Spleen (tissue), 11 donors: Measurements from ENCODE around the gene USP6NL. TPM values are rescaled to one million over a fixed set of nuclear protein-coding genes. Genes with fewer than 3 reads are reported as not detected.

Source experiments
- DNase-seq: peaks from one replicate; pipeline ENCODE4 v3.0.0-alpha.2; 2020
- H3K27ac ChIP-seq, 8 donors: fragments of 200-600 bp; sonication (generic) in 7 of 8; 1 replicate in 4 of 8; 2 replicates in 4 of 8; pipeline versions ENCODE4 v1.5.0 to v1.8.0; 2016 to 2021; ENCODE audit warnings: inconsistent platforms in 4 of 8, mild to moderate bottlenecking in 4 of 8, moderate library complexity in 1 of 8
- H3K27me3 ChIP-seq, 7 donors: fragments of 200-600 bp; sonication (generic) in 6 of 7; replicated peaks in 1 of 7; 1 replicate in 4 of 7; 2 replicates in 3 of 7; pipeline versions ENCODE4 v1.5.0 to v1.8.0; 2016 to 2021; ENCODE audit warnings: inconsistent platforms in 3 of 7, mild to moderate bottlenecking in 1 of 7
- H3K36me3 ChIP-seq, 6 donors: fragments of 200-600 bp; sonication (generic) in 5 of 6; 1 replicate in 4 of 6; 2 replicates in 2 of 6; pipeline versions ENCODE4 v1.5.0 to v1.8.0; 2016 to 2021; ENCODE audit warnings: inconsistent platforms in 2 of 6
- H3K4me1 ChIP-seq, 6 donors: fragments of 200-600 bp; sonication (generic) in 5 of 6; 1 replicate in 3 of 6; 2 replicates in 3 of 6; pipeline versions ENCODE4 v1.5.0 to v1.8.0; 2016 to 2021; ENCODE audit warnings: inconsistent platforms in 3 of 6
- H3K4me3 ChIP-seq, 8 donors: fragments of 200-600 bp; sonication (generic) in 7 of 8; 1 replicate in 4 of 8; 2 replicates in 4 of 8; pipeline versions ENCODE4 v1.5.0 to v1.8.0; 2016 to 2021; ENCODE audit warnings: inconsistent platforms in 4 of 8, mild to moderate bottlenecking in 4 of 8, moderate library complexity in 2 of 8
- H3K9me3 ChIP-seq, 8 donors: fragments of 200-600 bp; sonication (generic) in 7 of 8; 1 replicate in 4 of 8; 2 replicates in 4 of 8; pipeline versions ENCODE4 v1.5.0 to v1.8.0; 2016 to 2021; ENCODE audit warnings: inconsistent platforms in 4 of 8
- CTCF ChIP-seq, 11 experiments: fragments of 200-600 bp in 7 of 11; fragments of 450-650 bp in 4 of 11; sonication (generic) in 4 of 11; IDR thresholded peaks in 8 of 11; conservative IDR thresholded peaks in 3 of 11; 1 replicate in 7 of 11; 2 replicates in 4 of 11; pipeline versions ENCODE4 v1.4.0 to v1.8.0; 2016 to 2021; ENCODE audit warnings: antibody characterized with exemption in 11 of 11, inconsistent platforms in 4 of 11, mild to moderate bottlenecking in 1 of 11
- POLR2A ChIP-seq, 3 donors: fragments of 450-650 bp; IDR thresholded peaks; one replicate each; pipeline ENCODE4 v1.5.1; 2017; ENCODE audit warnings: antibody characterized with exemption in 3 of 3, mild to moderate bottlenecking in 1 of 3
- POLR2AphosphoS5 ChIP-seq, 3 donors: sonication (generic); formaldehyde crosslinking; IDR thresholded peaks; one replicate each; pipeline ENCODE4 v1.5.1; 2017; ENCODE audit warnings: antibody characterized with exemption in 3 of 3
- WGBS, 5 donors: extraction: QIAGEN DNeasy Blood & Tissue Kit in 3 of 5; methylation state at CpG; one replicate each; pipeline versions ENCODE4 v1.1.5 to v1.1.7; 2013 to 2018; 5-methylcytosine and 5-hydroxymethylcytosine counted together
- intact Hi-C: fragments of 100-400 bp; cut with DNase I; formaldehyde crosslinking; loops from one replicate; pipeline ENCODE4 v1.15.0; 2023; ENCODE audit warnings: low total_unique reads
- polyA plus RNA-seq, 3 donors: library from polyadenylated mRNA; stranded (reverse); fragments of 200-250 nt; gene quantifications; one replicate each; pipeline ENCODE4 v1.2.1, GENCODE V29; 2013
- total RNA-seq, 7 donors: library from RNA; depleted of rRNA in 3 of 7; stranded (reverse); fragments of >200 nt in 3 of 7; fragmentation: NEBNext Ultra II Directional in 4 of 7; extraction: Animal tissue kit (Norgen Biotek cat#: 25700) in 4 of 7; gene quantifications; one replicate each; pipeline versions ENCODE4 v1.1.0 to v1.2.1, GENCODE V29; 2016 to 2021
- donor health status: healthy with polysubstance abuse.
- donor health status: DM: no; HTN: no; CAD: no; lungs with moderate emphysema.
- donor health status: DM: no; HTN: no; CAD: no.
- donor health status: Bipolar disorder and iron deficiency.
- donor health status: healthy.
- donor health status: DM: no; HTN: no; CAD: no.
- donor health status: DM: yes; HTN: yes; CAD: no.

USP6NL gene
- total and polyA plus RNA-seq, 10 donors, result 11.0 to 51.7 (median 37.7) TPM

- Histone ChIP-seq H3K4me3 (no peak overlapping the region), H3K27me3 (no peaks in the 10 kb centered on the region), H3K36me3 (no peaks in the 10 kb centered on the region), H3K9me3 (no peaks in the 10 kb centered on the region), H3K4me1 (peaks cover 0 to 23% (median 7%) of the 10 kb centered on the region in 6 donors), H3K27ac (no peak overlapping the region)
- 86 to 93% (median 88%) methylated on average over 6 of the region's 6 CpGs for WGBS, 5 donors
- intact Hi-C loops, result no loop called here
- TF ChIP-seq POLR2AphosphoS5 (IDR thresholded peaks at IDR 0.05) (no peak), POLR2A (IDR thresholded peaks at IDR 0.05) (no peak), CTCF (IDR thresholded peaks at IDR 0.05 in 8 of 11, conservative IDR thresholded peaks at IDR 0.05 in 3 of 11) (no peak)
- DNase-seq, result peak; percentile 47
These were observed 26.7 kb upstream of the USP6NL start for GRCh38 chr10:11638055-11638698.

GRCh38 chr10:11636697-11637303 lies 25.4 kb upstream of the USP6NL start:
- TF ChIP-seq POLR2AphosphoS5 (IDR thresholded peaks at IDR 0.05) (no peak), POLR2A (IDR thresholded peaks at IDR 0.05) (no peak), CTCF (IDR thresholded peaks at IDR 0.05 in 8 of 11, conservative IDR thresholded peaks at IDR 0.05 in 3 of 11) (no peak)
- no peak overlapping the region for H3K27ac ChIP-seq
- intact Hi-C loops, result no loop called here
- H3K4me1 ChIP-seq, result peaks cover 0 to 30% (median 16%) of the 10 kb centered on the region in 6 donors
- no peaks in the 10 kb centered on the region for H3K36me3 ChIP-seq
- WGBS, 5 donors, result 85 to 97% (median 92%) methylated on average over 4 of the region's 4 CpGs
- H3K4me3 ChIP-seq, result no peak overlapping the region
- H3K9me3 ChIP-seq, result no peaks in the 10 kb centered on the region
- H3K27me3 ChIP-seq, result no peaks in the 10 kb centered on the region
- peak; percentile 32 for DNase-seq

GRCh38 chr10:11631890-11632587 lies 20.6 kb upstream of the USP6NL start:
- Histone ChIP-seq H3K27ac (peak overlapping the region; percentile 0 to 81 (median 64)), H3K4me1 (peaks cover 0 to 38% (median 19%) of the 10 kb centered on the region in 6 donors), H3K9me3 (no peaks in the 10 kb centered on the region), H3K27me3 (no peaks in the 10 kb centered on the region), H3K36me3 (no peaks in the 10 kb centered on the region), H3K4me3 (peak overlapping the region in 2 of 8 donors; percentile 16 to 42)
- WGBS, 5 donors, result 47 to 53% (median 49%) methylated on average over 8 of the region's 8 CpGs
- intact Hi-C loops, result no loop called here
- no peak for TF ChIP-seq POLR2AphosphoS5 (IDR thresholded peaks at IDR 0.05)
- no peak for TF ChIP-seq CTCF (IDR thresholded peaks at IDR 0.05 in 8 of 11, conservative IDR thresholded peaks at IDR 0.05 in 3 of 11)
- no peak for TF ChIP-seq POLR2A (IDR thresholded peaks at IDR 0.05)
- peak; percentile 66 for DNase-seq

- Histone ChIP-seq H3K27me3 (no peaks in the 10 kb centered on the region), H3K9me3 (no peaks in the 10 kb centered on the region), H3K4me3 (no peak overlapping the region), H3K4me1 (peaks cover 0 to 33% (median 15%) of the 10 kb centered on the region in 6 donors), H3K36me3 (no peaks in the 10 kb centered on the region), H3K27ac (peak overlapping the region in 4 of 8 donors; percentile 0 to 81 (median 77))
- intact Hi-C loops, result no loop called here
- DNase-seq, result peak; percentile 58
- 87 to 96% (median 94%) methylated on average over 11 of the region's 11 CpGs for WGBS, 5 donors
- TF ChIP-seq POLR2AphosphoS5 (IDR thresholded peaks at IDR 0.05), result no peak
- no peak for TF ChIP-seq CTCF (IDR thresholded peaks at IDR 0.05 in 8 of 11, conservative IDR thresholded peaks at IDR 0.05 in 3 of 11)
These were observed 19.8 kb upstream of the USP6NL start for GRCh38 chr10:11631291-11631690.
